SW 1271 (cell line): ENCODE results near the gene TSFM.
A peak's percentile ranks its signal among the peaks of the same experiment; 100 is the strongest.

ENCODE experiments used
- DNase-seq, 2 experiments: peaks; one replicate each; lab custom pipeline; 2025; lab: John Stamatoyannopoulos, UW

The TSFM gene

GRCh38 chr12:57780284-57780897, 2.2 kb upstream of the TSFM start:
- no peak for DNase-seq

- no peak for DNase-seq
Observed at GRCh38 chr12:57781244-57781643, 1.3 kb upstream of the TSFM start.

DNA sequence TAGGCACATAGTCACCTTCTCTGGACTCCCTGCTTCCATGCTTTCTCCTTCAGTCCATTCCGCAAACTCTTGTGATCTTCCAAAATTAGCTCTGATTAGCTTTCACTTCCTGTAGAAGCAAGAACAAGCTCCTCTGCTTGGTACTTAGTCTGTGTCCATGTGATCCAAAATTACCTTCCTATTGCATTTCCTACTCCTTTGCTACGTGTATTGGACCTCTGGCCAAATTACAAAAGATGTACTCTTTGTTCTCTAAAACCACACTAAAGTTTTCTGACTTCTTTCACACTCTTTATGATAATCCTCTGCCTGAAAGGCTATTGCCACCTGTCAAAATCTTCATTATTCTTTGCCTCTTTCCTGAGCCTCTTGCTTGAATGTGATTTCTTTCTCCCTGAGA, 786 bp upstream of the TSFM start:
- no peak for DNase-seq

DNA sequence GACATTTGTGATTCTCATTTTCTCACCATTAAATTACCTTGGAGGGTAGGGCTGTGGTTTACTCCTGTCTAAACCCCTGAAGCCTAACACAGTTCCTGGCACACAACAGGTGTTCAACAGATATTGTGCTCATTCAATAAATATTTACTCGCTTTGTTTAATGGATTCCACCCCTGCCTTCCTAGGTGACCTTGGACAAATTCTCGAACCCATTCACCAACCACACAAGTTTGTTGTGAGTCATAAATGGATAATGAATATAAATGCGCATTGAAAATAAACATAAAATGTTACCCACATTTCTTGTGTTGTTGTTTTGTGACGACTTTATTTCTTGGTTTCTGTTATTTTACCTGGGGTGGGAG, 362 bp upstream of the TSFM start:
- no peak for DNase-seq

- DNase-seq, result no peak
Observed at GRCh38 chr12:57783466-57783801, 847 bp downstream of the TSFM start.

DNA sequence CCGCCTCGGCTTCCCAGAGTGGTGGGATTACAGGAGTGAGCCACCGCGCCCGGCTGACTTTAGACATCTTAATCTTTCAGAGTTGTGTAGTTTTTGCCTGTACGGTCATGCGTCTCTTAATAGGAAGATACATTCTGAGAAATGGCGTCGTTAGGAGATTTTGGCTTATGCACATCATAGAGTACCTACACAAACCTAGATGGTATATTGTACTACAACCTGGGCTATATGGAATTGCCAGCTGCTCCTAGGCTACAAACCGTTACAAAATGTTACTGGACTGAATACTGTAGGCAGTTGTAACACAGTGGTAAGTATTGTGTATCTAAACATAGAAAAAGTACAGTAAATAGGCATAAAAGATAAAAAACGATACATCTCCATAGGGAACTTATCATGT, 1.3 kb downstream of the TSFM start:
- no peak for DNase-seq

- DNase-seq, result peak; percentile 28 to 59
Observed at GRCh38 chr12:57793920-57794319, 11.3 kb downstream of the TSFM start.

DNA sequence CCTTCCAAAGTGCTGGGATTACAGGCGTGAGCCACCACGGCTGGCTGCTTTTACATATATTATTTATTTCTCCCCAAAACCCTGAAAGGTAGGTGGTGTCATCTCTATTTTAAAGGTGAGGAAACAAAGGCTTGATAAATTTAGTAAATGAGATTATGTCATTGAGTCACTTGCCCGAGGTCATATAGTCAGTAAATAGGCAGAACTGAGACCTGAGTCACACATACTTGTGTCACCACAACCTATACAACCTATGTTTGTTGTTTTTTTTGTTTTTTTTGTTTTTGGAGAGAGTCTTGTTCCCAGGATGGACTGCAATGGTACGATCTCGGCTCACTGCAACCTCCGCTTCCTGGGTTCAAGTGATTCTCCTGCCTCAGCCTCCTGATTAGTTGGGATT, 12.8 kb downstream of the TSFM start:
- DNase-seq, result peak in 1 of 2 experiments; percentile 44

DNA sequence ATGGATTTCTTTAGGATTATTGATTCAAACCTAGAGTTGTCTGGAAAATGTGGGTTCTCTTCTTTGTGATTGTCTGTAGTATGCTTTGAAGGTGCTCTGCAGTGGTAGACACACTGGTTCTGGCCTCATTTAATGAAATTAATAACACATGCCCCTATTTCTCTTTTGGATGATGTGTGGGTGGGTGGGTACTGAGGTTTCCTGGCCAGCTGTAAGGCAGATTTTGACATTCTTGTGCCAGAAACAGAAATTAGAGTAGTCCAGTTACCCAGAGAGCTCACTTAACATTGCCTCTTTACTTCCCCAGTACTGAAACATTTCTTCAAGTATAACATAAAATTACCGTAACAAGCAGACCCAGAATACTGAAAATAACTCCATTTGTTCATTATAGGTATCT, 14.4 kb downstream of the TSFM start:
- no peak for DNase-seq

- no peak for DNase-seq
Observed at GRCh38 chr12:57797933-57798332, 15.3 kb downstream of the TSFM start.

DNA sequence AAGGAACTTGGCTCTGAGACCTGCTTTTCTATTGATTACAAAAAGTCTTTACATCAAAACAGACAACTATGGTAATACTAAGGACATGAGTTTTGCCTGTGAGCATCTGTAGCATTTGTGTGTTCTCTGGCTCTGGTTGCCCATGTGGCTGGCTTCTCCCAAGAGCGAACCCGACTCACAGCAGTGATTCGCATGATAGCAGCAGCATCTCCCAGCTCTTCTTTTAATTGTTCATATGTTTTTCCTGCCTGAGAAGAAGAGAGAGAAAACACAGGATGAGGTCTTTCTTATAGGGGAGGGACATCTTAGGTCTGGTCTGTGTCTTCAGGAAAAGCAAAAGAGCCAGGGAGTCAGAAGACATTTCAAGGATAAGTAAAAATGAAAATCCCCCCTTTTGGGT, 18.4 kb downstream of the TSFM start:
- no peak for DNase-seq

- no peak for DNase-seq
Observed at GRCh38 chr12:57802607-57803006, 20.0 kb downstream of the TSFM start.

- peak in 1 of 2 experiments; percentile 60 for DNase-seq
Observed at GRCh38 chr12:57803319-57803893, 20.8 kb downstream of the TSFM start.

- DNase-seq, result no peak
Observed at GRCh38 chr12:57806677-57807076, 24.1 kb downstream of the TSFM start.

DNA sequence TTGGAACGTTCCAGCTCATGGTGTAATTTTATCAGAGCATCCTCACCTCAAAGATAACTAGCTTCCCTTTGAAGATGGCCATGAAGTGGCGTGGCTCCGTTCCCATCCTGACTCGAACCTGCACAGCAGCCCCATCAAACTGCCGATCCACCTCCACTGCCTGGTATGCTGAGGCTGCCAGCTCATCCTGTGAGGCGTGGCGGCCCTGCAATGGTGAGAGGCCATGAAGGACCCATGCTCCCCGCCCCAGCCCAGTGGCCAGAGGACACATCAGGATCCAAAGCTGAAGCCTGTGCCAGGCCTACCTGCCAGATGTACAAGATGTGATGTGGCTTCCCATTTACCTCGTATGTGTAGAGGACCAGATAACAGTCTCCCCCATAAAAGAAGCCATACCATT, 24.7 kb downstream of the TSFM start:
- DNase-seq, result no peak

DNA sequence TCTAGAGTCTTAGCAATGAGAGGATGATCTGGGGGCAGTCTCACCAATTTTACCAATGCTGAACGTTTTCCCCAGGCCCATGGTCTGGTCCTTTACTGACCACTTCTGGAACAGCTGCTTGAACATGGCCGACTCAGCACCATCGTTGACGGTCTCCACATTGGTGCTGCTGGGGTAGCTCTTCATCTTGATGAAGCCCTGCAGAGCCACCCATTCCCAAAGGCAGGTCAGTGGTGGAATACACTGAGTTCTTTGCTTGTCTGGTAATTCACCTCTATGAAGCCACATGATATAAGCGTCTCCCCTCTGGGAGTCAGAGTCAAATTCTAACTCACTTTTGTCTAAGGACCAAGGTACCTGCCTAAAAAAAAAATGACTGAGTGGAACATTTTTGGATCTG, 25.8 kb downstream of the TSFM start:
- DNase-seq, result no peak

DNA sequence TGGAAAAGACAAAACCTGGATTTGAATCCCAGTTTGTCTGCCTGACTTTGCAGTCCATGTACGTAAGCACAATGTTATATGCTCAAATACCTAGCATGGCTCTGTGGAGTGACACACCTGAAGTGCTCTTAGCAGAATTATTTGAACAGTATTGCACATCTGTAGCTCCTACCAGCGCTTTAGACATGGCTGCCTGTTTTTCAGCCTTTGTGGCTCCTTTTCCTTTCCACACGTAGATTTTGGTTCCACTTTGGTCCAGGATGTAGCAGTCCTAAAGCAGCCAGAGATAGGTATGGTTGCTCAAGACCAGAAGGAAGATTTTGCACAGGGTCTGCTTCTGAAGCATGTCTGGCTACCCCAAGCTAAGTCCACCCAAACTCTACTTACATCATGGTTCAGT, 26.8 kb downstream of the TSFM start:
- DNase-seq, result no peak

DNA sequence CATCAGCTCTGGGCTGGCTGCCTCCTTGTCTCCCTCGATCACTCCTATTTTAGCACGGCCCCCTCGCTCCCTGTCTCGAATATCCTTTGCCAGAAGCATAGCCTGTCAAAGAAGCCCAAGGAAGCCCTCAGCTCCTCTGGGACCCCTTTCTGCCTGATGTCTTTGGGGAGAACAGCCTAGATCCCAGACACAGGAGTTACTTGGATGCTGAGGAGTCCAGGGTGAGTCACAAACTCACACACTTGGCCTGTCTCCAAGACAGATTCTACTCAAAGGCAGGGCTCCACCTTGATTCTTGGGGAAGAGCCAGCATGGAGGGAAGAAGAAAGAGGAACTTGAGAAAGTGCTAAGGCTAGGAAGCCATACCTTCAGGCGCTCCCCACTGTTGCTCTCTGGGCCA, 27.9 kb downstream of the TSFM start:
- no peak for DNase-seq

GRCh38 chr12:57811028-57811755, 28.6 kb downstream of the TSFM start:
- DNase-seq, result no peak

DNA sequence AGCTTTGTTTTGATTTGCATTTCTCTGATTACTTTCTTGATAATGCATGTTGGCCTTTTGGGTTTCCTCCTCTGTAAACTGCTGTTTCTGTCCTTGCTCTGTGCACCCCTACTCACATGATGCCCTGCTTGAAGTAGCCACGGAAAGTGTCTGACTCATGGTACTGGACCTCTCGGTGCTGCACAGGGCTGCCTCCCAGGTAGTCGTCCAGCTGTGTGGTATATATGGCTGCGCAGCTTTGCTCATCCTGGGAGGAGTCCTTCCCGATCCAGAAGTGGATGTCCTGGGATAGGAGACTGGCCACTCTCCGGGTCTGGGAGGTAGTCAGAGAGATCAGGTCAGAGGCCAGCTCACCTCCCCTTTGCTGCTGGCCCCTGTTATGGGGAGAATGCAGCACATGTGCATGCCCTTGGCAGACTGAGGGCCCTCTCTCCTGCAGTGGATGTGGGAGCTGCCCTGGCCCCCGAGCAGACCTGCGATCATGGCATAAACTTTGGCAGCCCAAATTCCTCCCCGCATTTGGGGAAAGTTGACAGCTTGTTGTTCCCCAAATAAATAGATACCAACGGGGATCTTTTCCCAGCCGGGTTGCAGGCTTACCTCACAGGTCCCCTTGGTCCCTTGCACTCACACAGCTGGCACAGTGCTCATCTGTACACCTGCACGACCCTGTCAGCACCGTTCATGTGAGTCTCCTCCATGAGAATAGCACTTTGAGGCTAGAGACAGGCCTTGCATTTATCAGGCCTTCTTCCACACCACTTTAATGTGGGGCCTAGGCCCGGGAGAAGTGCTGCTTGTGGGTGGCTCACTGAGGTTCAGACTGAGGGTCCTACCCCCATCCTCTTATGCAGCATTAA, 30.8 kb downstream of the TSFM start:
- DNase-seq, result no peak

DNA sequence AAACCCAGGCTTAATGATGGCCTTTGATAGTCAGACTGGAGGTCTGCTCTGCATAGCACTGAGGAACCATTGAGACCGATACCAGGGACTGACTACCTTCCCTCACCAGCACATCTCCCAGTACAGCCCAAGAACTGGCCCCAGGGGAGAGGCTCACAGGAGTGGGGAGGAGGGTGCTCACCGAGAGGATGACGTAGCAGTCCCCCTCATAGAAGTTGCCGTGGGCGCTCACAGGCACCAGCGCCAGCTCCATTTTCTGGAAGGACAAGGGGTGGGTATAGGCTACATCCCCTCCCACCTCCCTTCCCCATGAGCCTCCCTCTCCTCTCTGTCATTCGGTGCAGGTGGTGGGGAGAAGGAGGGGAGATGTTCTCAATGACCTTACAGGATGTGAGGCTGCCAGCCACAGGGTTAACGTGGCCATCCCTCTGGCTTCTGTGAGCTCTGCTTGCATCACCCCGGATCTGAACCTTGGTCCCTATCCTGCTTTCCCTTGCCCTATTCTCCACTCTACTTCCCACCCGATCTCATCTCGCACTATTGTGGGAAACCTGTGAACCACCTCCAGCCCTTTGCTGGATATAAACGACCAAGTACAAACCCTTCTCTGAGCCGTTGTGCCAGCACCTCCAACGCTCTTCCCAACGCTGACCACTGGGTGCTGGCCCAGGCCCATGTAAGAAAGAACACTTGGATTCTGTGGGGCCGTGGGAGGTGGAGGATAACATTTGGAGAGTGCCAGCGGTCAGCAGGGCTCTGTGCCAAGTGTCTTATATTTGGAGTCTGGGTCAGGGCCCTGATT, 31.6 kb downstream of the TSFM start:
- DNase-seq, result no peak
